Left ventricle myocardium superior (tissue), 1 donor: ENCODE data around the gene SRGAP1. TPM values are rescaled to one million over a fixed set of nuclear protein-coding genes. Genes with fewer than 3 reads are reported as not detected.

ENCODE experiments used
- ATAC-seq: fragments of 200-7000 bp; cut with Tn5 transposase; one replicate; pipeline ENCODE4 v1.9.1; 2020; ENCODE audit warnings: mild to moderate bottlenecking, moderate library complexity
- DNase-seq: peaks from one replicate; pipeline ENCODE4 v3.0.0-alpha.2; 2020
- intact Hi-C: fragments of 100-400 bp; cut with micrococcal nuclease; formaldehyde crosslinking; loops from one replicate; pipeline ENCODE4 v1.11.0; 2022
- total RNA-seq: library from RNA; stranded (reverse); fragmentation: NEBNext Ultra II Directional; extraction: Animal tissue kit (Norgen Biotek cat#: 25700); gene quantifications from one replicate; pipeline ENCODE4 v1.2.1, GENCODE V29; 2021
- donor health status: DM: no; HTN: yes; CAD: no; lungs with severe emphysema.

Gene SRGAP1
- total RNA-seq, 1 donor from 2014 or later = 2.6 TPM

- DNase-seq (no peak), ATAC-seq (no peak)
- intact Hi-C loops = no loop called here
Measured at GRCh38 chr12:63897931-63898330, 53.4 kb downstream of the SRGAP1 start.

- no peak for DNase-seq
- no peak for ATAC-seq
- intact Hi-C loops = no loop called here
Measured at GRCh38 chr12:63898764-63899337, 54.4 kb downstream of the SRGAP1 start.

GRCh38 chr12:63899396-63899795, 54.9 kb downstream of the SRGAP1 start:
- no peak for ATAC-seq
- no peak for DNase-seq
- intact Hi-C loops = no loop called here

GRCh38 chr12:63900922-63901793, 56.7 kb downstream of the SRGAP1 start:
- ATAC-seq (no peak), DNase-seq (no peak)
- intact Hi-C loops = no loop called here

GRCh38 chr12:63904653-63905052, 60.2 kb downstream of the SRGAP1 start:
- intact Hi-C loops = no loop called here
- no peak for ATAC-seq
- no peak for DNase-seq

- DNase-seq (no peak), ATAC-seq (no peak)
- intact Hi-C loops = no loop called here
Measured at GRCh38 chr12:63905544-63905943, 61.0 kb downstream of the SRGAP1 start.

GRCh38 chr12:63906876-63907275, 62.4 kb downstream of the SRGAP1 start:
- ATAC-seq = no peak
- intact Hi-C loops = no loop called here
- DNase-seq = no peak

- intact Hi-C loops = no loop called here
- ATAC-seq (no peak), DNase-seq (no peak)
Measured at GRCh38 chr12:63907561-63907960, 63.1 kb downstream of the SRGAP1 start.

- ATAC-seq (no peak), DNase-seq (no peak)
- intact Hi-C loops = no loop called here
Measured at GRCh38 chr12:63909746-63910145, 65.2 kb downstream of the SRGAP1 start.

GRCh38 chr12:63911341-63911740, 66.8 kb downstream of the SRGAP1 start:
- ATAC-seq (peak; percentile 76), DNase-seq (no peak)
- intact Hi-C loops = no loop called here

GRCh38 chr12:63912651-63913050, 68.2 kb downstream of the SRGAP1 start:
- ATAC-seq (no peak), DNase-seq (no peak)
- intact Hi-C loops = no loop called here

- intact Hi-C loops = no loop called here
- ATAC-seq (no peak), DNase-seq (no peak)
Measured at GRCh38 chr12:63913929-63914328, 69.4 kb downstream of the SRGAP1 start.

GRCh38 chr12:63915105-63915800, 70.8 kb downstream of the SRGAP1 start:
- intact Hi-C loops = no loop called here
- no peak for ATAC-seq
- DNase-seq = no peak

GRCh38 chr12:63916561-63917476, 72.3 kb downstream of the SRGAP1 start:
- intact Hi-C loops = no loop called here
- ATAC-seq = no peak
- no peak for DNase-seq

- DNase-seq = no peak
- intact Hi-C loops = no loop called here
- no peak for ATAC-seq
Measured at GRCh38 chr12:63917477-63917862, 73.0 kb downstream of the SRGAP1 start.

GRCh38 chr12:63917864-63918799, 73.6 kb downstream of the SRGAP1 start:
- intact Hi-C loops = no loop called here
- ATAC-seq (peak; percentile 82), DNase-seq (no peak)

- intact Hi-C loops = no loop called here
- DNase-seq (no peak), ATAC-seq (no peak)
Measured at GRCh38 chr12:63918800-63919300, 74.3 kb downstream of the SRGAP1 start.

- no peak for DNase-seq
- no peak for ATAC-seq
- intact Hi-C loops = no loop called here
Measured at GRCh38 chr12:63919756-63920155, 75.3 kb downstream of the SRGAP1 start.
